Glutamatergic neuron (in vitro differentiated cells): ENCODE results near the gene SERPINB11. TPM values are rescaled to one million over a fixed set of nuclear protein-coding genes. Genes with fewer than 3 reads are reported as not detected.
"Not testable (repeated sequence)": the region's sequence is repeated elsewhere in the genome, so short reads cannot be mapped to it uniquely, and the experiment has no call there.

Source experiments
- DNase-seq: peaks from one replicate; pipeline ENCODE4 v3.0.0; 2022
- H3K27ac Mint-ChIP-seq: one replicate; pipeline ENCODE4 v1.8.0; 2020; ENCODE audit warnings: mild to moderate bottlenecking, mixed read lengths, inconsistent platforms; ENCODE audit not compliant: unreplicated experiment
- H3K27me3 Mint-ChIP-seq: one replicate; pipeline ENCODE4 v1.8.0; 2020; ENCODE audit warnings: mild to moderate bottlenecking, moderate library complexity, mixed read lengths, inconsistent platforms; ENCODE audit not compliant: unreplicated experiment
- H3K36me3 Mint-ChIP-seq: one replicate; pipeline ENCODE4 v1.8.0; 2020; ENCODE audit warnings: mild to moderate bottlenecking, mixed read lengths, inconsistent platforms; ENCODE audit not compliant: unreplicated experiment
- H3K4me1 Mint-ChIP-seq: one replicate; pipeline ENCODE4 v1.8.0; 2020; ENCODE audit warnings: mild to moderate bottlenecking, low read depth, mixed read lengths, inconsistent platforms; ENCODE audit not compliant: unreplicated experiment
- H3K4me3 Mint-ChIP-seq: one replicate; pipeline ENCODE4 v1.8.0; 2020; ENCODE audit warnings: mild to moderate bottlenecking, mixed read lengths, inconsistent platforms; ENCODE audit not compliant: unreplicated experiment
- H3K9me3 Mint-ChIP-seq: one replicate; pipeline ENCODE4 v1.8.0; 2020; ENCODE audit warnings: mild to moderate bottlenecking, moderate library complexity, mixed read lengths, inconsistent platforms; ENCODE audit not compliant: unreplicated experiment
- CTCF ChIP-seq: fragments of 200-600 bp; sonication (generic); IDR thresholded peaks from one replicate; pipeline ENCODE4 v1.5.0; 2021; ENCODE audit not compliant: partially characterized antibody, unreplicated experiment
- long read RNA-seq: library from polyadenylated mRNA; unstranded; transcript quantifications from one replicate; pipeline ENCODE4 v2.0.0, GENCODE V29; 2020; ENCODE audit not compliant: unreplicated experiment
- total RNA-seq: library from RNA; stranded (reverse); fragmentation: NEBNext Ultra II Directional; extraction: Animal tissue kit (Norgen Biotek cat#: 25700); gene quantifications from one replicate; pipeline ENCODE4 v1.2.1, GENCODE V29; 2021; ENCODE audit not compliant: unreplicated experiment

Gene SERPINB11
- not detected for total RNA-seq
- long read RNA-seq: 0 reads

DNA sequence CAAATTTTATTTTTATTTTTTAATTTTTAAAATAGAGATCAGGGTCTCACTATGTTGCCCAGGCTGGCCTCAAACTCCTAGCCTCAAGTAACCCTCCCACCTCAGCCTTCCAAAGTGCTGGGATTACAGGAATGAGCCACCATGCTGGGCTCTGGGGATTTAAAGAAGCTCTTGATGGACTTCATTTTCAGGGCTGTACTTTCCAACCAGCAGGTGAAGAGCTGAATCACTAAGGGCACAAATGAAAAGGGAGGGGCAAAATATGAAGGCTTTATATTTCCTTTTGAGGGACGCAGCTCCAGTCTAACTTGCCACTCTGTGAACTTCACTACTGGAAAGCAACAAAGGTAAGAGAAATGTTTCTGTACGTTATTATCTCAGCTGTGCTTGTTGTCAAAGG lies at the start of gene SERPINB11:
Gene SERPINB11, plus strand, starts transcription at position 301 of the 400 bp plus-strand sequence. CDS start 7,234 bp downstream, outside the sequence.
- no peak within 1 kb of the TSS for H3K4me3 Mint-ChIP-seq
- no peaks in the 10 kb centered on the region for H3K9me3 Mint-ChIP-seq
- no peak for TF ChIP-seq CTCF
- H3K27ac Mint-ChIP-seq: no peak within 1 kb of the TSS
- H3K27me3 Mint-ChIP-seq: no peaks in the 10 kb centered on the region
- H3K4me1 Mint-ChIP-seq: no peaks in the 10 kb centered on the region
- DNase-seq: no peak
- no peaks in the 10 kb centered on the region for H3K36me3 Mint-ChIP-seq

DNA sequence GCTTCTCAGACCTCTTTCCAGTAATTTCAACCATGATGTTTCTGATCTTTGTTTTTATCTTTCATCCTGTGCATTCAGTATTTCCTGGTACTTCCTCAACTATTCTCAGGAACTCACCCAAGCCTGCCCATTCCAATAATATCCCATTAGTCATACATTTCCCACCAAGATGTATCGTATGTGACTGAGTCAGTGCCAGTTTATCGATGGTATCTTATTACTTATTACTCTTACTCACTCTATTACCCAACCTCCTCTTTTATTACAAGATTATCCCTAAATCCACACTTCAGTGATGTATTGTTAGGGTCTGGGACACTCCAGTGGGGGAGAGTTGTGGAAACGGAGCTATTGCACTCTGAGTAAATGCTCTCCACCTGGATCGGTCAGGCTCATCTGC lies 43.8 kb upstream of the SERPINB11 start:
- H3K36me3 Mint-ChIP-seq, DNase-seq, H3K27ac Mint-ChIP-seq, H3K4me3 Mint-ChIP-seq, H3K27me3 Mint-ChIP-seq, H3K4me1 Mint-ChIP-seq, H3K9me3 Mint-ChIP-seq: not testable (repeated sequence)

DNA sequence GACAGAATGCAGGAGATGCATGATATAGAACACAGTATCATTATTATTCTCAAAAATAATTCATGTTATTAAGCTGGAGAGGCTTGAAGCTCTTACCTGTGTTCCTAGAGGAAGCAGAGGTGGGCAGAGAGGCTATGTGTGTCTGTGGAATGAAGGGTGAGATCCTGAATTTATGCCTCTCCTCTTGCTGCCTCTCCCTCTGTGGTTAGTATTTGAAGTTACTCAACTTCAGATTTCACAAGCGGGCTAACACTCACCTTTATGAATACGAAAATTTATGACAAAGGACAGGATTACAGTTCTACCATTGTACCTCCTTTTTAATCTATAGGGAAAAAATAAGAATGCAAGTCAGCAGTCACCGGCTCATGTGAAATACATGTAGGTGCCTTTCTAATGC lies 41.0 kb upstream of the SERPINB11 start, which contains the start of gene SERPINB3:
Gene SERPINB3, minus strand, starts transcription at position 144 of the 400 bp plus-strand sequence. CDS start 677 bp downstream, outside the sequence.
- H3K9me3 Mint-ChIP-seq, DNase-seq, H3K4me1 Mint-ChIP-seq, H3K27me3 Mint-ChIP-seq, H3K4me3 Mint-ChIP-seq, H3K27ac Mint-ChIP-seq, H3K36me3 Mint-ChIP-seq: not testable (repeated sequence)

GRCh38 chr18:63664571-63664970 lies 38.2 kb upstream of the SERPINB11 start:
- Mint-ChIP-seq H3K27ac (no peak overlapping the region), H3K4me3 (no peak overlapping the region), H3K9me3 (no peaks in the 10 kb centered on the region), H3K27me3 (no peaks in the 10 kb centered on the region), H3K4me1 (no peaks in the 10 kb centered on the region), H3K36me3 (no peaks in the 10 kb centered on the region)
- DNase-seq: no peak
- no peak for TF ChIP-seq CTCF

GRCh38 chr18:63676526-63677323 lies 26.0 kb upstream of the SERPINB11 start:
- TF ChIP-seq CTCF: no peak
- DNase-seq: peak; percentile 21
- Mint-ChIP-seq H3K27ac (no peak overlapping the region), H3K9me3 (no peaks in the 10 kb centered on the region), H3K4me3 (no peak overlapping the region), H3K36me3 (no peaks in the 10 kb centered on the region), H3K4me1 (no peaks in the 10 kb centered on the region), H3K27me3 (no peaks in the 10 kb centered on the region)
